ENCODE measurements around the gene GNG2.

GNG2 gene

GRCh38 chr14:51989293-51990234 lies 129.2 kb downstream of the GNG2 start, which contains the start of gene RTRAF:
RTRAF (plus strand) TSS chr14:51989546; CDS start chr14:51989640, 94 bp downstream.
- ChIA-PET CTCF (interaction anchor here (0.6 kb wide), 1 partner anchor 196 kb away, joined by 3 read pairs; no protein-coding TSS in a partner anchor), POLR2A (interaction anchor here (1.5 kb wide), 1 partner anchor 82 kb away, joined by 3 read pairs; no protein-coding TSS in a partner anchor)
- H3K36me3 ChIP-seq (ENCODE audit: control insufficient read depth in 2 of 2, insufficient read depth in 1 of 2, low read length in 2 of 2) = peaks cover 33 to 35% of the 10 kb centered on the region in 2 experiments
- peak within 1 kb of the TSS; percentile 70 for H3K27ac ChIP-seq (ENCODE audit: extremely low read depth, low read depth, low read length)
- no peaks in the 10 kb centered on the region for H3K9me3 ChIP-seq (ENCODE audit: control insufficient read depth, insufficient read depth, low read depth, low read length)
- H3K4me1 ChIP-seq (ENCODE audit: control insufficient read depth, insufficient read depth, low read length) = peaks cover 4% of the 10 kb centered on the region; the same call in 1 of the 2 replicates
- H3K4me3 ChIP-seq (ENCODE audit: low read depth, low read length) = peak within 1 kb of the TSS; percentile 97
- TF ChIP-seq ZNF175 (tag by site-specific recombination; IDR thresholded peaks at IDR 0.05) = no peak
- TF ChIP-seq ZNF274 (IDR thresholded peaks at IDR 0.05; ENCODE audit: low read length) = no peak
- no peak for TF ChIP-seq ZNF274 (tag by site-specific recombination; IDR thresholded peaks at IDR 0.05; ENCODE audit: borderline replicate concordance)
- TF ChIP-seq PBX3 (CRISPR knock-in tag; IDR thresholded peaks at IDR 0.05) = peak; percentile 74; the same call in 1 of the 2 replicates
- TF ChIP-seq ZNF324 (tag by site-specific recombination; IDR thresholded peaks at IDR 0.05) = no peak
- TF ChIP-seq ZNF639 (tag by site-specific recombination; IDR thresholded peaks at IDR 0.05) = no peak
- no peak for TF ChIP-seq HOXA7 (CRISPR knock-in tag; IDR thresholded peaks at IDR 0.05; ENCODE audit: borderline replicate concordance)
- TF ChIP-seq ZNF140 (tag by site-specific recombination; IDR thresholded peaks at IDR 0.05) = no peak
- no peak for TF ChIP-seq MEIS1 (CRISPR knock-in tag; IDR thresholded peaks at IDR 0.05; ENCODE audit: borderline replicate concordance)
- TF ChIP-seq ZFP41 (tag by site-specific recombination; IDR thresholded peaks at IDR 0.05; ENCODE audit: borderline replicate concordance) = no peak
- no peak for TF ChIP-seq ZNF214 (tag by site-specific recombination; IDR thresholded peaks at IDR 0.05; ENCODE audit: borderline replicate concordance)
- no peak for TF ChIP-seq ZNF837 (tag by site-specific recombination; IDR thresholded peaks at IDR 0.05)
- TF ChIP-seq ZNF280D (tag by site-specific recombination; IDR thresholded peaks at IDR 0.05) = no peak
- peak; percentile 88 for TF ChIP-seq SP3 (tag by site-specific recombination; IDR thresholded peaks at IDR 0.05)
- no peak for TF ChIP-seq ZNF621 (tag by site-specific recombination; IDR thresholded peaks at IDR 0.05)
- peak; percentile 79; the same call in 1 of the 2 replicates for TF ChIP-seq ZNF777 (tag by site-specific recombination; IDR thresholded peaks at IDR 0.05; ENCODE audit: borderline replicate concordance)
- no peak for TF ChIP-seq ZNF776 (tag by site-specific recombination; IDR thresholded peaks at IDR 0.05; ENCODE audit: borderline replicate concordance)
- no peak for TF ChIP-seq ZIC2 (tag by site-specific recombination; IDR thresholded peaks at IDR 0.05)
- TF ChIP-seq ZNF155 (tag by site-specific recombination; IDR thresholded peaks at IDR 0.05) = no peak
- 0 out of 2 replicates have a peak, but pooled peaks have one; percentile 17 for TF ChIP-seq ZSCAN16 (tag by site-specific recombination; IDR thresholded peaks at IDR 0.05)
- TF ChIP-seq, protein P1, sequence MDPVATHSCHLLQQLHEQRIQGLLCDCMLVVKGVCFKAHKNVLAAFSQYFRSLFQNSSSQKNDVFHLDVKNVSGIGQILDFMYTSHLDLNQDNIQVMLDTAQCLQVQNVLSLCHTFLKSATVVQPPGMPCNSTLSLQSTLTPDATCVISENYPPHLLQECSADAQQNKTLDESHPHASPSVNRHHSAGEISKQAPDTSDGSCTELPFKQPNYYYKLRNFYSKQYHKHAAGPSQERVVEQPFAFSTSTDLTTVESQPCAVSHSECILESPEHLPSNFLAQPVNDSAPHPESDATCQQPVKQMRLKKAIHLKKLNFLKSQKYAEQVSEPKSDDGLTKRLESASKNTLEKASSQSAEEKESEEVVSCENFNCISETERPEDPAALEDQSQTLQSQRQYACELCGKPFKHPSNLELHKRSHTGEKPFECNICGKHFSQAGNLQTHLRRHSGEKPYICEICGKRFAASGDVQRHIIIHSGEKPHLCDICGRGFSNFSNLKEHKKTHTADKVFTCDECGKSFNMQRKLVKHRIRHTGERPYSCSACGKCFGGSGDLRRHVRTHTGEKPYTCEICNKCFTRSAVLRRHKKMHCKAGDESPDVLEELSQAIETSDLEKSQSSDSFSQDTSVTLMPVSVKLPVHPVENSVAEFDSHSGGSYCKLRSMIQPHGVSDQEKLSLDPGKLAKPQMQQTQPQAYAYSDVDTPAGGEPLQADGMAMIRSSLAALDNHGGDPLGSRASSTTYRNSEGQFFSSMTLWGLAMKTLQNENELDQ (tag by site-specific recombination; IDR thresholded peaks at IDR 0.05; ENCODE audit: low read depth) = no peak
- TF ChIP-seq ZNF830 (tag by site-specific recombination; IDR thresholded peaks at IDR 0.05; ENCODE audit: low read depth) = no peak
- no peak for TF ChIP-seq ZNF133 (tag by site-specific recombination; IDR thresholded peaks at IDR 0.05)
- TF ChIP-seq ZNF16 (tag by site-specific recombination; IDR thresholded peaks at IDR 0.05; ENCODE audit: low read depth) = no peak
- TF ChIP-seq ZFP69B (tag by site-specific recombination; IDR thresholded peaks at IDR 0.05) = peak; percentile 58; the same call in 1 of the 2 replicates
- TF ChIP-seq ZNF692 (tag by site-specific recombination; IDR thresholded peaks at IDR 0.05) = peak; percentile 79
- TF ChIP-seq ZNF114 (tag by site-specific recombination; IDR thresholded peaks at IDR 0.05) = no peak
- no peak for TF ChIP-seq ZNF654 (tag by site-specific recombination; IDR thresholded peaks at IDR 0.05; ENCODE audit: low read depth)
